Measurements from ENCODE around the gene ASAP2.

Gene ASAP2

DNA sequence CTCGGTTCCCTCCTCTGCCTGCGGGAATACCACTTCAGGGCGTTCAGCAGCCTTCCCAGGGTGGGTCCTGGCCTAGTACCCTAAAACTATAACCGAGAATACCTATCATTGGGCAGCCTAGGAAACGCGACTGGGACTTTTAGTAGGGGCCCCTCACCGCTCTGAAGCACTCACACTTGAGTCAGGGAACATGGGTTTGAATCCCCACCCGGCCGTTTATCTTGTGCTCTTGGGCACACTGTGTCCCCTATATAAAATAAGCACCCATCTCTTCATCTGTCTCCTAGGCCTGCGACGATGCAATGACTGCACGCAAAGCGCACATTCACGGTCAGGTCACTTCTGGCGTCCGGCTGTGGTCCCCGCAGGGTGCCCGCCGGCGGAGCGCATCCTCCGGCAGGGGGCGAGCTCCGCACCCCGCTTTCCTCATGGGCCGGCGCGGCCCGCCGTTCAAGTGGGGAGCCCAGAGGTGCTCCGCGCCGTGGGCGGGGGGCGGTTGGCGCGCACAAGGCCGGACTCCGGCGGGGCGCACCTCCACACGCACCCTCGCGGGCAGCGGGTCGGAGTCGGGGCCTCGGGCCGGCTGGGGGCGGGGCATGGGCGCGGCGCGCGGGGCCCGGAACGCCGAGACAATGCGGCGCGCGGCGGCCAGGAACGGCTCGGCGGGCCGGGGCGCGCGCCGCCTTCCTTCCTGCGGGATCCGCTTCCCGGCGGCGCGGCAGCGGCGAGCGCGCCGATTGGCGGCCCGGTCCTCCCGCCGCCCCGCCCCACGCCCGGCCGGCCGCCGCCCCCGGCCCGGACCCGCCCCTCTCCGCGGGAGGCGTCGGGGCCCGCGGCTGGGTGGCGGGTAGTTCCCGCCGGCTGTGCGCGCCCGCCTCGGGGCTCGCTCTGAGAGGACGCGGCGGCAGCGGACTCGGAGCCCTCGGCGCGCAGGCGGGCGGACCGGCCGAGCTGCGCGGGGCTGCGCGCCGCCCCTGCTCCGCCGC is at the start of gene ASAP2:
Gene ASAP2 (plus strand): TSS at position 850 of the 986 bp plus-strand sequence. CDS start 293 bp downstream, outside the sequence.
- peak; percentile 73 for DNase-seq (ENCODE audit: low read depth)
- peak within 1 kb of the TSS; percentile 73 for H3K4me3 ChIP-seq (replicated peaks; ENCODE audit: low read depth, low read length)
- TF ChIP-seq, protein P1, sequence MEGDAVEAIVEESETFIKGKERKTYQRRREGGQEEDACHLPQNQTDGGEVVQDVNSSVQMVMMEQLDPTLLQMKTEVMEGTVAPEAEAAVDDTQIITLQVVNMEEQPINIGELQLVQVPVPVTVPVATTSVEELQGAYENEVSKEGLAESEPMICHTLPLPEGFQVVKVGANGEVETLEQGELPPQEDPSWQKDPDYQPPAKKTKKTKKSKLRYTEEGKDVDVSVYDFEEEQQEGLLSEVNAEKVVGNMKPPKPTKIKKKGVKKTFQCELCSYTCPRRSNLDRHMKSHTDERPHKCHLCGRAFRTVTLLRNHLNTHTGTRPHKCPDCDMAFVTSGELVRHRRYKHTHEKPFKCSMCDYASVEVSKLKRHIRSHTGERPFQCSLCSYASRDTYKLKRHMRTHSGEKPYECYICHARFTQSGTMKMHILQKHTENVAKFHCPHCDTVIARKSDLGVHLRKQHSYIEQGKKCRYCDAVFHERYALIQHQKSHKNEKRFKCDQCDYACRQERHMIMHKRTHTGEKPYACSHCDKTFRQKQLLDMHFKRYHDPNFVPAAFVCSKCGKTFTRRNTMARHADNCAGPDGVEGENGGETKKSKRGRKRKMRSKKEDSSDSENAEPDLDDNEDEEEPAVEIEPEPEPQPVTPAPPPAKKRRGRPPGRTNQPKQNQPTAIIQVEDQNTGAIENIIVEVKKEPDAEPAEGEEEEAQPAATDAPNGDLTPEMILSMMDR (IDR thresholded peaks at IDR 0.05; ENCODE audit: low read length, missing control alignments), result peak; percentile 48

DNA sequence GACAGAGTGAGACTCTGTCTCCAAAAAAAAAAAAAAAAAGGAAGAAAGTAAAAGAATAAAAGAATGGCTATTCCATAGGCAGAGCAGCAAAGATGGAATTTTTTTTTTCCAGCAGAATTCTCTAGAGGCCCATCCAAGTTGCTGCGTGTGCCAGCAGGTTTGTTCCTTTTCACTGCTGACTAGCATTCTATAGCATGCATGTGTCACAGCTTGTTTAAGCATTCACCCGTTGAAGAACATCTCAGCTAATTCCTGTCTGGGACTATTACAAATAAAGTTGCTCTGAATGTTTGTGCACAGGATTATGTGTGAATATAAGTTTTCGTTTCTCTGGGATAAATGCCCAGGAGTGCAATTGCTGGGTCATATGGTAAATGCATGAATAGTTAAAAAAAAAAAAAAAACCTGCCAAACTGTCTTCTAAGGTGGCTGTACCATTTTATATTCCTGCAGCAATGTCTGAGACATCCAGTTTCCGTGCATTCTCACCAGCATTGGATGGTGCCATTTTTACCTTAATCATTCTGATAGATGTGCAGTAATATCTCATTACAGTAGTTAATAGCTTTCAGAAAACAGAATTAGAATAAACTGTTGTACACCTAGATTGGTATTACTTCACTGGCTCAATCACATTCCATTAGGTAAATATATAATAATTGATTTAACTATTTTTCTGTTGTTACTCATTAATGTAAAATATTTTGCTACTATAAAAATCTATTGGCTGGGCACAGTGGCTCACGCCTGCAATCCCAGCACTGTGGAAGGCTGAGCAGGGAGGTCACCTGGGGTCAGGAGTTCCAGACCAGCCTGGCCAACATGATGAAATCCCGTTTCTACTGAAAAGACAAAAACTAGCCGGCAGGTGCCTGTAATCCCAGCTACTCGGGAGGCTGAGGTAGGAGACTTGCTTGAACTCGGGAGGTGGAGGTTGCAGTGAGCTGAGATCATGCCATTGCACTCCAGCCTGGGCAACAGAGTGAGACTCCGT is 47.5 kb upstream of the ASAP2 start:
- no peak for DNase-seq (ENCODE audit: low read depth)
- TF ChIP-seq, protein P1 (IDR thresholded peaks at IDR 0.05; ENCODE audit: low read length, missing control alignments), result no peak
- H3K4me3 ChIP-seq (replicated peaks; ENCODE audit: low read depth, low read length), result no peak overlapping the region

DNA sequence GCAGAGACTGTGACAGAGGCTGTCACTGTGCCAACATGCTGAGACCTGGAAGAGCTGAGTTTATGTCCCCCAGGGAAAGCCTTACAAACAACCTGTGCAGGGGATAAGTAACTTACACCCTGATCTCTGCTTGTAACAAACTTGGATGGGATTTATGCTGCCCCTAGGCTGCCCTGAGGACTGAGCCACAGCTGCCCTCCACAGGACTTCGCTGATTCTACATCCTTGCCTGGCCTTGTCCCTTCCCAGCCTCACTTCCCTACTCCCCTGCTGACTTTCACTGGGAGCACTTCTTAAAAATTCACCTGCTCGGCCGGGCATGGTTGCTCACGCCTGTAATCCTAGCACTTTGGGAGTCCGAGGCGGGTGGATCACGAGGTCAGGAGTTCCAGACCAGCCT is 45.9 kb upstream of the ASAP2 start:
- H3K4me3 ChIP-seq (replicated peaks; ENCODE audit: low read depth, low read length), result no peak overlapping the region
- DNase-seq (ENCODE audit: low read depth), result no peak
- TF ChIP-seq, protein P1 (IDR thresholded peaks at IDR 0.05; ENCODE audit: low read length, missing control alignments), result no peak

DNA sequence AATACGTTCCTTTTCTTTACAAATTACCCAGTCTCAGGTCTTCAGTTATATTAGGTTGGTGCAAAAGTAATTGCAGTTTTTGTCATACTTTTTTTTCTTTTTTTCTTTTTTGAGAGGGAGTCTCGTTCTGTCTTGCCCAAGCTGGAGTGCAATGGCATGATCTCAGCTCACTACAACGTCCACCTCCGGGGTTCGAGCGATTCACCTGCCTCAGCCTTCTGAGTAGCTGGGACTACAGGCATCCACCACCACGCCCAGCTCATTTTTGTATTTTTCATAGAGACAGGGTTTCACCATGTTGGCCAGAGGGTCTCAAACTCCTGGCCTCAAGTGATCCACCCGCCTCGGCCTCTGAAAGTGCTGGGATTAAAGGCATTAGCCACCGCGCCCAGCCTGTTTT is 43.8 kb upstream of the ASAP2 start:
- no peak overlapping the region for H3K4me3 ChIP-seq (replicated peaks; ENCODE audit: low read depth, low read length)
- no peak for DNase-seq (ENCODE audit: low read depth)
- TF ChIP-seq, protein P1 (IDR thresholded peaks at IDR 0.05; ENCODE audit: low read length, missing control alignments), result no peak

DNA sequence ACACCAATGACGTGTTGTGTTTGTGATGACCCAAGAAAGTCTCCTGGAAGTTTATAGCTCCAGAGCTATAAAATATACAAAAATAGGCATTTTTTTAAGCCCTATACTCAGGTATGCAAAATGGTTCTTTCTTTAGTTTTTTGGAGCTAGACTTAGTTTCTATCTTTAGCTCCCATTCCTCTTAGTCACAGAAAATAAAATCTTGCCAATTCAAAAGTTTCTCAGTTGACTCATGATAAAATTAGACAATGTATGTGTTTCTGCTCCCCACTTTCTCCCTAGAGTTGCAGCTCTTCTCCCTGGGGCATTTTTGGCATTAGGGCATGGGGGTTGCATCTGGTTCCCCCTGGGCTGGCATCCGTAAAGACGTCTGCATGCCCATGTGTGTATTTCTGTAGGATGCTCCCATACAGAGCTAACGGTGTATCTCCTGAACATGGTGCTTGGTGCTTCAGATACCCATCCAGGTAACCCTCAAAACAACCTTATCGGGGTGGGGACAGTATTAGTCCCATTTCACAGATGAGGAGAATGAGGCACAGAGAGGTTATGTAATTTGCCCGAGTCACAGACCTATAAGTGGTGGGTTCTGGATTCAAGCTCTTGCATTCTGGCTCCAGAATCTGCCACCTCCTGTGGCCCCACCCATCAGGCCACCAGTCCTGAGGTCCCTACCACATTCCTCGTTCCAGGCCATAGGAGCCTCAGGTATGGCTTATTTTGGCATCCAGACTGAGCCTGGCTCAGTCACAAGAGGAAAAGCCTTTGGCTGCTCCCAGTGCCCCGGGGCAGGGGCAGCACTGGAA is 43.1 kb upstream of the ASAP2 start:
- peak; percentile 44 for DNase-seq (ENCODE audit: low read depth)
- H3K4me3 ChIP-seq (replicated peaks; ENCODE audit: low read depth, low read length), result no peak overlapping the region
- TF ChIP-seq, protein P1 (IDR thresholded peaks at IDR 0.05; ENCODE audit: low read length, missing control alignments), result no peak

DNA sequence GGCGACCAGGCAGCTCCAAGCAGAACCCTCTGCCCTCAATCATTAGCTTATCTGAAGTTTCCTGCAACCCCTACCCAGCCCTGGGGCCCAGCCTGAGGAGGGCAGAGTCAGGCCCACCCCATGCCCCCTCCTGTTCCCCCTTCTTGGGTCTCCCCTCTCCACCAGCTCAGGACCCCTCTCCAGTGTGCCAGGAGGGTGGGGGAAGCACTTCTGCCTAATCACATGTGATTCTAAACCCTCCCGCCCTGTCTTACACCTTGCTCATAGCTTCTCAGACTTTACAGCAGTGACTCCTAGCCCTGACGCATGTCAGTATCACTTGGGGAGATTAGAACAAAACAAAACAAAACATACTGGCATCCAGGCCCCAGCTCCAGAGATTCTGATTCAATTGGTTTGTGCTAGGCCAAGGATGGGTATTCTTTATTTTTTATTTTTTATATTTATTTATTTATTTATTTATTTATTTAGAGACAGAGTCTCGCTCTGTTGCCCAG is 42.5 kb upstream of the ASAP2 start:
- no peak for DNase-seq (ENCODE audit: low read depth)
- TF ChIP-seq, protein P1 (IDR thresholded peaks at IDR 0.05; ENCODE audit: low read length, missing control alignments), result no peak
- no peak overlapping the region for H3K4me3 ChIP-seq (replicated peaks; ENCODE audit: low read depth, low read length)
